Parathyroid adenoma (tissue), 2 donors: ENCODE measurements around the gene GIPC1.
A peak's percentile ranks its signal among the peaks of the same experiment; 100 is the strongest.

Experiments
- H2AFZ ChIP-seq: fragments of 300-600 bp; sonication (generic); one replicate; pipeline ENCODE4 v1.7.0; 2017; ENCODE audit warnings: antibody characterized with exemption, mild to moderate bottlenecking
- H3K27ac ChIP-seq: fragments of 300-600 bp; sonication (generic); one replicate; pipeline ENCODE4 v1.7.0; 2017
- H3K27me3 ChIP-seq: fragments of 300-600 bp; sonication (generic); one replicate; pipeline ENCODE4 v1.7.0; 2017; ENCODE audit warnings: low read length; ENCODE audit not compliant: control insufficient read depth, insufficient read depth
- H3K36me3 ChIP-seq: fragments of 300-600 bp; sonication (generic); one replicate; pipeline ENCODE4 v1.7.0; 2017; ENCODE audit warnings: low read length; ENCODE audit not compliant: control insufficient read depth, insufficient read depth
- H3K4me1 ChIP-seq: fragments of 300-600 bp; sonication (generic); one replicate; pipeline ENCODE4 v1.7.0; 2017; ENCODE audit warnings: control low read depth
- H3K4me2 ChIP-seq: fragments of 300-600 bp; sonication (generic); one replicate; pipeline ENCODE4 v1.7.0; 2017; ENCODE audit warnings: low read length
- H3K4me3 ChIP-seq: fragments of 300-600 bp; sonication (generic); one replicate; pipeline ENCODE4 v1.7.0; 2017; ENCODE audit warnings: low read depth, low read length
- H3K79me2 ChIP-seq: fragments of 300-600 bp; sonication (generic); one replicate; pipeline ENCODE4 v1.7.0; 2017; ENCODE audit warnings: control low read depth
- H3K9ac ChIP-seq: fragments of 300-600 bp; sonication (generic); one replicate; pipeline ENCODE4 v1.7.0; 2017; ENCODE audit warnings: mild to moderate bottlenecking
- H3K9me3 ChIP-seq: fragments of 300-600 bp; sonication (generic); one replicate; pipeline ENCODE4 v1.7.0; 2017; ENCODE audit warnings: low read length; ENCODE audit not compliant: control insufficient read depth
- TF ChIP-seq, protein P1 (sequence below): fragments of 300-600 bp; sonication (generic); IDR thresholded peaks from one replicate; pipeline ENCODE4 v1.7.0; 2017; ENCODE audit warnings: antibody characterized with exemption, mild to moderate bottlenecking
- donor health status: primary hyperparathyroidism.

GIPC1 gene, protein sequence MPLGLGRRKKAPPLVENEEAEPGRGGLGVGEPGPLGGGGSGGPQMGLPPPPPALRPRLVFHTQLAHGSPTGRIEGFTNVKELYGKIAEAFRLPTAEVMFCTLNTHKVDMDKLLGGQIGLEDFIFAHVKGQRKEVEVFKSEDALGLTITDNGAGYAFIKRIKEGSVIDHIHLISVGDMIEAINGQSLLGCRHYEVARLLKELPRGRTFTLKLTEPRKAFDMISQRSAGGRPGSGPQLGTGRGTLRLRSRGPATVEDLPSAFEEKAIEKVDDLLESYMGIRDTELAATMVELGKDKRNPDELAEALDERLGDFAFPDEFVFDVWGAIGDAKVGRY

DNA sequence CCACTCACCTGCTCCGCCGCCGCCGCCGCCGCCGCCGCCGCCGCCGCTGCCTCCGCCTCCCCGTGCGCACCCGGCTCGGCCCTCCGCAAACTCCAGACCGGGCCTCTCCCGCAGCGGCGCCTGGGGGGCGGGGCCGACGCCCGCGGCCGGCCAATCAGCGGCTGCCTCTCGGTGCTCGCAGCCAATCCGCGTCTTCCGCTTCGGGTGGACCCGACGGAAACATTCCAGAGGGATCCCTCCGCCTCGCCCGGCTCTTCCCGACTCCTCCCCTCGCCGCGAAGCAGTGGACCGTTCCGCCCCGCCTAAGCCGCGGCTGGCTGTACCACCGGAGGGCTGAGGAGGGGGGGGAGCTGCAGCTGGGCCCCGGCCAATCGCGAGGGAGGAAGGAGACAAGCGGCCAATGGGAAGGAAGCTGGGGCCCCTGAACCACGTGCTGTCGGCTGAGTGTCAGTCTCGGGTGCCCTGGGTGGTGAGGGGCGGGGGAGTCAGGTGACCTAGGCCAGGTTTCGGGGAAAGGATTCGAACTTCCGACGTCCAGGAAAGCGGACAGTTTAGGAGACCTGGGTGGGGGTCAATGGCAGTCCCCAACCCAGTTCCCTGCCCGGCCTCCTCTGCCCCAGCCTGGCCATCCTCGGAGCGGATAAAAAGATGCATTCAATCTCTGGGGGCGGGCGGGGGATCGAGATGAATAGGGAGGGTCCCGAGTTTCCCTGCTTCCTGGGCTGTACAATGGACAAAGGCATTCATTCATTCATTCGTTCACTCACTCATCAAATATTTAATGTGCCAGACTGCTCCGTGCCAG is at the start of gene GIPC1:
TSS of gene GIPC1 (minus strand) at position 99 of the 805 bp plus-strand sequence. CDS start 13,151 bp downstream, outside the sequence.
- Histone ChIP-seq H3K27me3 (no peaks in the 10 kb centered on the region), H3K9ac (no peak within 1 kb of the TSS), H3K4me2 (peak within 1 kb of the TSS; percentile 78), H3K36me3 (no peaks in the 10 kb centered on the region), H3K9me3 (no peaks in the 10 kb centered on the region), H2AFZ (peak within 1 kb of the TSS; percentile 26), H3K27ac (peak within 1 kb of the TSS; percentile 83), H3K4me3 (peak within 1 kb of the TSS; percentile 69), H3K79me2 (peaks cover 3% of the 10 kb centered on the region), H3K4me1 (peaks cover 12% of the 10 kb centered on the region)
- TF ChIP-seq, protein P1, sequence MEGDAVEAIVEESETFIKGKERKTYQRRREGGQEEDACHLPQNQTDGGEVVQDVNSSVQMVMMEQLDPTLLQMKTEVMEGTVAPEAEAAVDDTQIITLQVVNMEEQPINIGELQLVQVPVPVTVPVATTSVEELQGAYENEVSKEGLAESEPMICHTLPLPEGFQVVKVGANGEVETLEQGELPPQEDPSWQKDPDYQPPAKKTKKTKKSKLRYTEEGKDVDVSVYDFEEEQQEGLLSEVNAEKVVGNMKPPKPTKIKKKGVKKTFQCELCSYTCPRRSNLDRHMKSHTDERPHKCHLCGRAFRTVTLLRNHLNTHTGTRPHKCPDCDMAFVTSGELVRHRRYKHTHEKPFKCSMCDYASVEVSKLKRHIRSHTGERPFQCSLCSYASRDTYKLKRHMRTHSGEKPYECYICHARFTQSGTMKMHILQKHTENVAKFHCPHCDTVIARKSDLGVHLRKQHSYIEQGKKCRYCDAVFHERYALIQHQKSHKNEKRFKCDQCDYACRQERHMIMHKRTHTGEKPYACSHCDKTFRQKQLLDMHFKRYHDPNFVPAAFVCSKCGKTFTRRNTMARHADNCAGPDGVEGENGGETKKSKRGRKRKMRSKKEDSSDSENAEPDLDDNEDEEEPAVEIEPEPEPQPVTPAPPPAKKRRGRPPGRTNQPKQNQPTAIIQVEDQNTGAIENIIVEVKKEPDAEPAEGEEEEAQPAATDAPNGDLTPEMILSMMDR, result no peak

DNA sequence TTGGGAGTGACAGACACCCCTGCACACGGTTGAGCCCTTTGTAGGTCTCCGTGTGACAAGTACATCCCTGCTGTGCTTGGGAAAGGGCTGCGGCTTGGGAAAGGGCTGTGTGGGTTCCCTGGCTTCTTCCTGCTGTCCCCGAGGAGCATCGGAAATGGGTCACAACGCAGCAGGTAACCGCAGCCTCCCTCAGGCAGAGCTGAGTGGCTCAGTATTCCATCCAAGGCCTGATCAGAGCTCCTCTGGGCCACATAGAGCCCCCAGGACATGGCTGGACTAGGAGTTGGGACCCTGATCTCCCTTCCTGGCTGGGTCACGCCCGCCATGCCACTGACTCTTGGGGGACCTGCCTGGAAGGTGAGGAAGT is 49.8 kb upstream of the GIPC1 start:
- peak overlapping the region; percentile 50 for H3K27ac ChIP-seq
- H2AFZ ChIP-seq, result no peak overlapping the region
- peaks cover 17% of the 10 kb centered on the region for H3K4me1 ChIP-seq
- TF ChIP-seq, protein P1, result no peak
- peaks cover 67% of the 10 kb centered on the region for H3K79me2 ChIP-seq
- no peaks in the 10 kb centered on the region for H3K27me3 ChIP-seq
- H3K36me3 ChIP-seq, result no peaks in the 10 kb centered on the region
- H3K9me3 ChIP-seq, result no peaks in the 10 kb centered on the region
- no peak overlapping the region for H3K9ac ChIP-seq
- peak overlapping the region; percentile 13 for H3K4me3 ChIP-seq
- H3K4me2 ChIP-seq, result peak overlapping the region; percentile 58

DNA sequence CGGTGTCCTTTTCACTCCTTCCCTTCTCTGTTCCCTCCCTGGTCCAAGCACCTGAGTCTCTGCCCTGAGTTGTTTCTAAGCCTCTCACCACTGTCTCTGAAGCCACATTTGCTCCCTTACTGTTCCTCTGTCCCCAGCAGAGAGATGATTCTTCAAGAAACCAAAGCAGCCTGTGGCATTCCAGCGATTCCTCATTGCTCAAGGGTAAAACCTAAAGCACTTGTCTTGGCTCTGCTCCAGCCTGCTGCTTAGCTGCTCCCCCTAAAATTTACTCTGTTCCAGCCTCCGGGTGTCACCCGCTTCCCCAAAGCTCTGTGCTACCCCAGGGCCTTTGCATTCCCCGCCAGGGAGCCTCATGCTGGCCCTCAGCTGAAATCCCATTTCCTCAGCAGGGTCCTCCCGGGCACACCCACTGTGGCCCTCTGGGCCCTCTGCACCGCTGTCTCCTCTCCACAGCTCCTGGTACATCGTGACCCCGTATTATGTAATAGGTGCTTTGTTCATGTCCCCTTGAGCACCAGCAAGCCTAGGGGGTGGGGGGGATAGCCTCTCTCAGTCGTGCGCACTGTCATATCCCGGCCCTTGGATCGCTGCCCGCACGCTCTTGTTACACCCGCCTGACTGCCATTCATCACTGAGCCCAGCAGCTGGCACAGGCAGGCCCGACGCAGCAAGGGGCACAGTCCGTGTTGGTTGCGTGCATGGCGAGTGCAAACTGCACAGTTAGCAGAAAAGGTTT is 49.2 kb upstream of the GIPC1 start:
- TF ChIP-seq, protein P1, result no peak
- Histone ChIP-seq H3K27ac (peak overlapping the region; percentile 50), H3K9me3 (no peaks in the 10 kb centered on the region), H2AFZ (no peak overlapping the region), H3K4me3 (peak overlapping the region; percentile 13), H3K79me2 (peaks cover 69% of the 10 kb centered on the region), H3K4me2 (peak overlapping the region; percentile 58), H3K27me3 (no peaks in the 10 kb centered on the region), H3K4me1 (peaks cover 13% of the 10 kb centered on the region), H3K36me3 (no peaks in the 10 kb centered on the region), H3K9ac (no peak overlapping the region)

DNA sequence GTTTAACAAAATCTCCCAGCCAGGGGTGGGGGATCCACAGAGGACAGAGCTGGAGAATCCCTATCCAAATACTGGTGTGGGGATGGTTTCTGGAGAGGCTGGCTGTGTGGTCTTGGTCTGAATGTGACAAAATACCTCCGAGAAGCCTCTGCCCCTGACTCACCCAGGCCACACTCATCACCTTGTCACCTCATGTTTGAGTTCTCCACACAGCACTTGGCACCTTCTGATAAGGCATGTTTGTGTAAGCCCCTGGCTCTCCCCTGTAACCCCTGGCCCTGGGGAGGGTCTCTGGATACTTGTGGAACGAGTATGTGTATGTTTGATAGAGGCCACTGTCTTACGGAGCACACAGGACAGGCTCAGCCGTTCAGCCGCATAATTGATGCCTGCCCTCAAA is 48.1 kb upstream of the GIPC1 start:
- H3K9me3 ChIP-seq, result no peaks in the 10 kb centered on the region
- H3K4me2 ChIP-seq, result no peak overlapping the region
- H3K4me3 ChIP-seq, result no peak overlapping the region
- no peak overlapping the region for H3K9ac ChIP-seq
- no peak overlapping the region for H3K27ac ChIP-seq
- H3K36me3 ChIP-seq, result no peaks in the 10 kb centered on the region
- no peaks in the 10 kb centered on the region for H3K27me3 ChIP-seq
- H2AFZ ChIP-seq, result no peak overlapping the region
- H3K4me1 ChIP-seq, result peaks cover 10% of the 10 kb centered on the region
- H3K79me2 ChIP-seq, result peaks cover 76% of the 10 kb centered on the region
- TF ChIP-seq, protein P1, result no peak
